HG03342 (cell line): ENCODE measurements around the gene FGF12.
"Not testable (repeated sequence)": the region's sequence is repeated elsewhere in the genome, so short reads cannot be mapped to it uniquely, and the experiment has no call there.

Experiments
- ATAC-seq: cut with Tn5 transposase; IDR thresholded peaks from one replicate; pipeline ENCODE4 v1.9.1; 2021; ENCODE audit warnings: mild to moderate bottlenecking, moderate library complexity; ENCODE audit not compliant: unreplicated experiment

FGF12 gene

DNA sequence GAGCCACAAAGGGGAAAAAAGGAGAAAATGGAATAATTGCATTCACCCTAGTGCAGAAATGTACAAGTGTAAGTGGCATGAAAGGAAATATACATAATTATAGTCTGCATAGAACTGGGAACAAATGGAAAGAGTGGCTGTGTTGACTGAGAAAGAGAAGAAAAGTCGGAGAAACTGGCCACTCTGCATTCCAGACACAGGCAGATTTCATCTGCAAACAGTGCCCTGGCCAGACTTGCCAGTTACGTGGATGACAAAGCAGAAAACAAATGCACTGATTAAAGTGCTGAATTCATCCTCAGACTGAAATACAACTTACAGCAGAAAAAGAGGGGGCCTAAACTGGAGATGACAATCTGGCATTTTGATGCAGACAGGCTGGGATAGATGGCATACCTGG is 129.8 kb downstream of the FGF12 start:
- no peak for ATAC-seq

DNA sequence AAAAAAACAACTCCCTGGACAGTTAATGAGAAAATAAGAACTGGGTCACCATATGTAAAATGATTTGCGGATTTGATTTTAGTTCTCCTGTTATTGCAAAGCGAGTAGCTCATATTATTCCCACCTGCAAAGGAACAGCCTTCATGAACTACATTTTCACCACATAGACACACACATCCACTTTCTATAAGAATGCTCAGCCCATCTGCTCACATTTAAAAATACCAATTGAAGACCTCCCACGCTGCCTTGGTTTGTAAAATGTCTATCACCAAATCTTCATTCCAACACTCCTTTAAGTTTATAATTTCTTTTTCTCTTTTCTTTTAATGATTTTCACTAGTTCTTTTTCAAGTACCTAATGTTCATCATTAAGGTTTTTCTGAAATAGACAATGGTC is 148.6 kb downstream of the FGF12 start:
- no peak for ATAC-seq

- ATAC-seq, result no peak
Observed at GRCh38 chr3:192577811-192578210, 149.5 kb downstream of the FGF12 start.

DNA sequence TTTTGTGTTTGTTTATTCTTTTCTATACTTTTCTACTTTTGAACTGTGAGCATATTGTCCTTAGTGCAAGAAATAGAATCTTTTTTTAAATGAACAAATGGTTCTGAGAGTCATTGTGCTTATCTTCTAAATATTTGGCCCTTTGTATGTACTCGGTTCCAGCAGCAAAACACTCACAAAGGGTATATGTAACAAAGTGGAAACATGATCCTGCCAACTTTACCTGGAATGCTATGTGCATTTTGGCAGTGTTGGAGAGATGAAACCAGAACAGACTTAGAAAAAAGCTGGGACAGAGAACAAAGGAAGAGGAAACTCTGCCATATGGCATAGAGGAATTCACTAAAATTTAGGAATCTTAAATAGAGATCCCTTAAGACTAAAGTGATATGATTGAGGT is 150.1 kb downstream of the FGF12 start:
- ATAC-seq, result no peak

- ATAC-seq, result not testable (repeated sequence)
Observed at GRCh38 chr3:192576704-192577103, 150.6 kb downstream of the FGF12 start.

DNA sequence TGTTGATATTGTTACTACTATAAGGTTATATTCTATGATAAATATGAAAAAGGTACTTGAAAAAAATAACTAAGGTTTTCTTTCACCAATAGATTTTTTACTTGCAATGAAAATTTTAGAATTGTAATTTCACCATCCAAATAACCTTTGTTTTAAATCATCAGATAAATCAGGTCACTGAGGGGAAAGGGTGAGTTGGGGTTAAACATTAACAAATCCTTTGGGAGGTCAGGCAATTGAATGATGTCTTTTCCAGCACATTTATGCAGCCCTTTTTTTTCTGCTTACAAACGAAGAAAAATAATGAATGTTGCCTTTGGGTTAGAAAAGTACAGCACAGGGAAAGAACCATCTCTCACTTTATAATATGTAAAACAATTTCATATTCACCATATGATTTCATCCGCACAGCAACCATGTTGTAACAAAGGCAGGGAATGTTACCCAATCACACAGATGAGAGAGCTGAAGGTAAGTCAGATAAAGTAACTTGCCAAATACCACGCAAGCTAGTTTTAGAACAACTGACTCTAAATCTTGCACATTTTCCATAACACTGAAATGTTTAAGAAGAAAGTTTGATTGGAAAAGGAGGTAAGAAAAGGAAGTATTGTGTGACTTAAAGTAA is 151.3 kb downstream of the FGF12 start:
- ATAC-seq, result no peak

GRCh38 chr3:192573240-192573639 is 154.1 kb downstream of the FGF12 start:
- no peak for ATAC-seq

- ATAC-seq, result no peak
Observed at GRCh38 chr3:192570821-192571791, 156.2 kb downstream of the FGF12 start.

GRCh38 chr3:192570315-192570714 is 157.0 kb downstream of the FGF12 start:
- ATAC-seq, result no peak

- peak; percentile 85 for ATAC-seq
Observed at GRCh38 chr3:192566706-192567290, 160.5 kb downstream of the FGF12 start.

GRCh38 chr3:192564611-192565010 is 162.7 kb downstream of the FGF12 start:
- ATAC-seq, result no peak

- ATAC-seq, result no peak
Observed at GRCh38 chr3:192563417-192563816, 163.9 kb downstream of the FGF12 start.

GRCh38 chr3:192553707-192554106 is 173.6 kb downstream of the FGF12 start:
- no peak for ATAC-seq

GRCh38 chr3:192550356-192550755 is 177.0 kb downstream of the FGF12 start:
- no peak for ATAC-seq

- no peak for ATAC-seq
Observed at GRCh38 chr3:192545333-192545732, 182.0 kb downstream of the FGF12 start.

DNA sequence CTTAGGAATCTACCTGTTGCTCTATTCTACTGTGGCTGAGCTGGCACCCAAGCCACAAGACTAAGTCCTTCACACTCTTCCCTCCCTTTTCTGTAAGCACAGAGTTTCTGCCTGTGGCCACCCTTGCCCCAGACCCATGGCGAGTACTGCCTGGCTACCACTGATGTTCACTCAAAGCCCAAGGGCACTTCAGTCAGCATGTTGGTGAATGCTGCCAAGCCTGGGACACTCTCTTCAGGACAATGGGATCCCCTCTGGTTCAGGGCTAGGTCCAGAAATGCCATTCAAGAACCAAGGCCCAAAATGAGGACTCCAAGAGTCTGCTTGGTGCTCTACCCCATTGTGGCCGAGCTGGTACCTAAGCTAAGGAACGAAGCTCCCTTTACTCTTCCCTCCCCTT is 184.2 kb downstream of the FGF12 start:
- no peak for ATAC-seq

GRCh38 chr3:192516820-192517219 is 210.5 kb downstream of the FGF12 start:
- no peak for ATAC-seq

DNA sequence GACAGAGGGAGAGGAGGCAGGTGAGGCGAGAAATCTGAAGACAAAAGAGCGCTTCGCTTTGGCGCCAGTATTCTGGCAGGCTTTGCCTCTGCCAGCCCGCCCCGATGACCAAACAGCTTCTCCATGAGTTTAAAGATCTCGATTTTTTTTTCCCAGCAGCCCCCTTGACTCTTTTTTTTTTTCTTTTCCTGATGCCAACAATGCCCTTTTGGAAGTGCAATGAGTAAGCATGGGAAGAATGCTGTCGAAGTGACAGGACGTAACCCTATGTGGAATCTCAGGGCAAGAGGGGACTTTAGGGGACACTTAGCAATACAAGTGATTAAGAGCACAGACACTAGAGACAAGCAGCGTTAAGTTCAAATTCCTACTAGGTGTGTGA is 211.7 kb downstream of the FGF12 start:
- no peak for ATAC-seq

GRCh38 chr3:192514754-192515663 is 212.3 kb downstream of the FGF12 start:
- ATAC-seq, result no peak

- ATAC-seq, result no peak
Observed at GRCh38 chr3:192514081-192514753, 213.1 kb downstream of the FGF12 start.
